AG09319 (cell line): ENCODE data around the gene ATXN1.
A peak's percentile ranks its signal among the peaks of the same experiment; 100 is the strongest.

Source experiments
- DNase-seq: peaks from one replicate; pipeline ENCODE4 v3.0.0-alpha.2; 2010; ENCODE audit warnings: low read depth; ENCODE audit errors: extremely low read depth
- TF ChIP-seq, protein P1 (sequence below): IDR thresholded peaks from 2 replicates; pipeline ENCODE4 v1.5.1; 2011; ENCODE audit warnings: low read depth, mild to moderate bottlenecking, inconsistent platforms, low read length, moderate library complexity

Gene ATXN1

DNA sequence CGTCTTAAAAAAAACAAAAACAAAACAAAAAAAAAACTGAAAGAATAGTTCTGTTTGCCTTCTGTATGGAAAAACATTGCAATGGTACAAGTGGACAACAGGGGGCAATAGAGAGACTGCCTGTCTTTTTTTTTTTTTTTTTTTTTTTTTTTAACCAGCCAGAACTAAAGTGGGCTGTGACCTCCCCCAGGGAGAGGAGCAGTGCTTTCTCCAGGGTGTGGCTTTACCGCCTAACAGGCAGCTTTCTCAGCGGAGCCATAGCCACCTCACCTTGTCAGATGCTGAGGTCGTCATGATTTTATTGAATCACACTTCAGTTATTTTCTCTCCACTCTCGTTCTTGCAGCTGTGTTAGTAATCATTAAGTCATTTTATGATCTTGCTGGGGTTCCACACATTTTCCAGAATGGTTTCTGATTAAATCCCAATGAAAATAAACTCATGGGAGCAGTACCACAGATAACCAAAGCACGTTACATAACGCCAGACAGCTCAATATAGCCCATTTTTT, 444.5 kb downstream of the ATXN1 start:
- no peak for DNase-seq
- TF ChIP-seq, protein P1, sequence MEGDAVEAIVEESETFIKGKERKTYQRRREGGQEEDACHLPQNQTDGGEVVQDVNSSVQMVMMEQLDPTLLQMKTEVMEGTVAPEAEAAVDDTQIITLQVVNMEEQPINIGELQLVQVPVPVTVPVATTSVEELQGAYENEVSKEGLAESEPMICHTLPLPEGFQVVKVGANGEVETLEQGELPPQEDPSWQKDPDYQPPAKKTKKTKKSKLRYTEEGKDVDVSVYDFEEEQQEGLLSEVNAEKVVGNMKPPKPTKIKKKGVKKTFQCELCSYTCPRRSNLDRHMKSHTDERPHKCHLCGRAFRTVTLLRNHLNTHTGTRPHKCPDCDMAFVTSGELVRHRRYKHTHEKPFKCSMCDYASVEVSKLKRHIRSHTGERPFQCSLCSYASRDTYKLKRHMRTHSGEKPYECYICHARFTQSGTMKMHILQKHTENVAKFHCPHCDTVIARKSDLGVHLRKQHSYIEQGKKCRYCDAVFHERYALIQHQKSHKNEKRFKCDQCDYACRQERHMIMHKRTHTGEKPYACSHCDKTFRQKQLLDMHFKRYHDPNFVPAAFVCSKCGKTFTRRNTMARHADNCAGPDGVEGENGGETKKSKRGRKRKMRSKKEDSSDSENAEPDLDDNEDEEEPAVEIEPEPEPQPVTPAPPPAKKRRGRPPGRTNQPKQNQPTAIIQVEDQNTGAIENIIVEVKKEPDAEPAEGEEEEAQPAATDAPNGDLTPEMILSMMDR = peak; percentile 79

DNA sequence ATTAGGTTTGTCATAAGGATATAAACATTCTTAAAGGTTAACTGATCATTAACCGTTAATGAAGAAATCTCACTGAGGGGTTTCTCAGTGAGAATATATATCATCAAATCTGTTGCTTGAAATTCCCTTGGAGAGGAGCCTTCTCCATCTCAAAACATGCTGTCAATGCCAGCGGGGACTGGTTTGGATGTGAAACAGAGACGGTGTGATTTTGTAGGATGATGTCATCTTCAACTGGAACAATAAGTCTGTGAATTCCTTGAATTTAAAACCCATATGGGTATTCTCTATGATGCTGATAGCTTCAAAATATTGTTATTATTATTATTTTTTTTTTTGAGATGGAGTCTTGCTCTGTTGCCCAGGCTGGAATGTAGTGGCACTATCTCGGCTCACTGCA, 447.0 kb downstream of the ATXN1 start:
- TF ChIP-seq, protein P1 = no peak
- DNase-seq = no peak

DNA sequence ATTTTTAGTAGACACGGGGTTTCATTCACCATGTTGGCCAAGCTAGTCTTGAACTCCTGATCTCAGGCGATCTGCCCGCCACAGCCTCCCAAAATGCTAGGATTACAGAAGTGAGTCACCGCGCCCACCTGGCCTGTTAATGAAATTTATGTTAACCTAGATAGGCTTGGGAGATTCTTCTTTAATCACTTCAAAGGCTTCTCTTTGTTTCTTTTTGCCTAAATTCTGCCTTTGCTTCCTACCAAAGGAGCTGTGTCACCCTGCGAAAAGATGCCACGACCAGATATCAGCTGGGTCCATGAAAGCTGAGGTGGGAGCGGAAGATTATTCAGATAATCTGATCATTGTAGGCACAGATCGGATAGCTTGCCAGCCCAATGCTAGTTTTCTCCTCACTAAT, 447.5 kb downstream of the ATXN1 start:
- DNase-seq = no peak
- TF ChIP-seq, protein P1 = no peak

DNA sequence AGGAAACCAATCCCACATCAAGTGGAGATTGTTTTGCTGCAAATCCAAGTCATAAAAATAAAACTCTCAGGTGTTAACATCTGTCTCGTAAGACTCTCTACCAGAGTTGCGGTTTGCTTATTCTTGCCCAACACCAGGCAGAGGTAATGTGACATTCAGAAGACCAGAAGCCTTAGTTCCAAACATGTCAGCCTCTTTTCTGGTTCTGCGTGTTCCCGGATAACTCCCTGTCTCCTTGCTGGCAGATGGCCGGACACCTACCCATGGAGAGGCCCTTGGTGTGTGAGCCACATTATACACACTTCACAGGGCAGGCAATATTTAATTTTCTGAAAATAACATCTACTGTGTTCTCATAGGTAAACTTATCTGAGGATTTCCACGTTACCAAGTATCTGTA, 449.5 kb downstream of the ATXN1 start:
- no peak for DNase-seq
- TF ChIP-seq, protein P1 = no peak

DNA sequence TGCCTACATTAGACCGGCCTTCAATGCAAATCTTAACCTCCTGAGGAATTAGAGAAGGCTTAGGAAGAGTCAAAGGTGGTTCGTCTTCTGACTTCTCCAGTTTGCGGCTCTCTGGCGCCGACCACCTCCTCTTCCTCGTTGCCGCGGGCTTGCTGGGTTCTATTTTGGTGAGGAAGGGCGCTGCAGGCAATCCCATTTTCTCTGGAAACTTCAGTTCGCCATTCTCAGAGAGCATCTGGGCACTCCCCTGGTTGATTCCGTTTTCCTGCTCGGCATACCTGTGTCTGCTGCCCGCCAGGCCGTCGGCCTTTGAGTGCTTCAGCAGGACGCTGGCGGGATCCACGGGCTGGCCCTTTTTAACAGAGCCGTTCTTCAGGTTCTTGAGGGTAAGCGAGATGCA, 454.9 kb downstream of the ATXN1 start:
- no peak for DNase-seq
- TF ChIP-seq, protein P1 = no peak

DNA sequence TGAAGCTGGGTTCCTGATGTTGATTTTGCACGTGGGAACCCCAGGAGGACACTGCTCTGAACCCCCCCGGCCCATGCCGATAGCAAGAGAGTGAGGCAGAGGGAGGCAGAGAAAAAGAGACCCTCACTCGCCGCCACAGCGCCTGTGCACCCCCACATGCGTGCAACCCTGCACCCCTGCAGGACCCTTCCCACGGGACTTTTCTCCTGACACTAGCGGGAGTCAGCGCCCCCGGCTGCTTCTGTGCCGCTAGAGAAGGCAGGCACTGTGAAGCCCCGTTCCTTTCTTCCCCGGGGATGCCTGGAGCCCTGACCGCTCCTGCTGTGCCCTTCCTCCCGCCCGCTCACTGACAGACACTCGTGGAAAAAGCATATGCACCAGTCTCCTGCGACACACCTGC, 455.5 kb downstream of the ATXN1 start:
- DNase-seq = no peak
- TF ChIP-seq, protein P1 = no peak

DNA sequence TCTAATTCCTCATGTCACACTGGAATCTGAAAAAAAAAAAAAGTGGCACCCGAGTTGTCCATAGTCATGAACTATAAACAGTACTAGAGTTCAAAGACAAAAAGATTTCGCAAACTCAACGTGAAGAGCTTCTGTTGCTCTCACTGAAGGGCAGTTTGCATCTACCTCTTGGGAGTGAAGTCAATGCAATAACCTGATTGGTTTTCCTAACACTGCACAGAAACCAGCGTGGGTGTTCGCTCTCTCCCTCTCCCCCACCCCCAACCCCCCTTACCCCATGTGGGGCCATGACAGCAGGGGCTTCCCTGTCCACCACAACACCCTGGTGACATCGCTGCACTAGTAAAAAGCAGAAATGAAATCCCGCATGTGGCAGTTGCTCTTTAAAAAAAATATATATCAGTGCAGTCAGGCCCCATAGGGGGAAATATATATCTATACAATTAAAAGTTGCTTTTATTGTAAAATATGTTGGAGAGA, 456.0 kb downstream of the ATXN1 start:
- DNase-seq = no peak
- TF ChIP-seq, protein P1 = no peak
